ENCODE data around the gene ARRDC2. TPM values are rescaled to one million over a fixed set of nuclear protein-coding genes. Genes with fewer than 3 reads are reported as not detected.
A peak's percentile ranks its signal among the peaks of the same experiment; 100 is the strongest.

ARRDC2 gene
- total RNA-seq: 10 to 100 TPM; 35.3 to 45.2 TPM

- H3K4me1 Mint-ChIP-seq: peaks cover 34% of the 10 kb centered on the region
- peak; percentile 88 for ATAC-seq
Measured at GRCh38 chr19:18007917-18008673, at the start of gene ARRDC2. Gene ARRDC2, plus strand, starts transcription at chr19:18008170. Its CDS starts 141 bp downstream, at chr19:18008311.

GRCh38 chr19:17963936-17964691, 43.9 kb upstream of the ARRDC2 start:
- ATAC-seq (no peak), DNase-seq (no peak)
- H3K4me1 Mint-ChIP-seq: peaks cover 2% of the 10 kb centered on the region
- no peaks in the 10 kb centered on the region for H3K36me3 Mint-ChIP-seq
- no peak overlapping the region for H3K27ac Mint-ChIP-seq
- peaks cover 46% of the 10 kb centered on the region for H3K27me3 Mint-ChIP-seq
- H3K9me3 Mint-ChIP-seq (ENCODE audit: low read depth): no peaks in the 10 kb centered on the region
- no peak overlapping the region for H3K4me3 Mint-ChIP-seq
- CTCF ChIA-PET: no interaction called here

More at GRCh38 chr19:18007917-18008673, at the start of gene ARRDC2:
- Mint-ChIP-seq H3K9me3 (ENCODE audit: low read depth) (no peaks in the 10 kb centered on the region), H3K27ac (peak within 1 kb of the TSS; percentile 83), H3K27me3 (no peaks in the 10 kb centered on the region), H3K36me3 (peaks cover 20% of the 10 kb centered on the region), H3K4me3 (peak within 1 kb of the TSS; percentile 72)
- peak; percentile 90 for DNase-seq
- CTCF ChIA-PET: interaction anchor here (0.6 to 5.2 kb wide), 13 partner anchors 12 to 160 kb away, joined by 3 to 118 read pairs (median 5); partner anchors contain the start of genes IL12RB1 and MAST3

GRCh38 chr19:17965370-17966128, 42.4 kb upstream of the ARRDC2 start:
- CTCF ChIA-PET: interaction anchor here (0.9 to 6.9 kb wide), 2 partner anchors 30 to 43 kb away, joined by 3 to 34 read pairs; partner anchors contain the start of gene ARRDC2
- ATAC-seq (no peak), DNase-seq (no peak)
- peaks cover 46% of the 10 kb centered on the region for H3K27me3 Mint-ChIP-seq
- H3K4me1 Mint-ChIP-seq: peaks cover 2% of the 10 kb centered on the region
- no peak overlapping the region for H3K27ac Mint-ChIP-seq
- no peaks in the 10 kb centered on the region for H3K36me3 Mint-ChIP-seq
- H3K9me3 Mint-ChIP-seq (ENCODE audit: low read depth): no peaks in the 10 kb centered on the region
- H3K4me3 Mint-ChIP-seq: no peak overlapping the region

- Mint-ChIP-seq H3K4me3 (no peak overlapping the region), H3K27ac (no peak overlapping the region), H3K36me3 (no peaks in the 10 kb centered on the region), H3K4me1 (peaks cover 2% of the 10 kb centered on the region), H3K9me3 (ENCODE audit: low read depth) (no peaks in the 10 kb centered on the region), H3K27me3 (peaks cover 46% of the 10 kb centered on the region)
- no peak for ATAC-seq
- no peak for DNase-seq
- CTCF ChIA-PET: interaction anchor here (0.9 to 6.9 kb wide), 2 partner anchors 30 to 42 kb away, joined by 3 to 34 read pairs; partner anchors contain the start of gene ARRDC2
Measured at GRCh38 chr19:17966129-17966483, 41.9 kb upstream of the ARRDC2 start.

- Mint-ChIP-seq H3K4me3 (no peak within 1 kb of the TSS), H3K36me3 (no peaks in the 10 kb centered on the region), H3K27me3 (peaks cover 46% of the 10 kb centered on the region), H3K27ac (no peak within 1 kb of the TSS), H3K4me1 (peaks cover 2% of the 10 kb centered on the region), H3K9me3 (ENCODE audit: low read depth) (no peaks in the 10 kb centered on the region)
- DNase-seq (no peak), ATAC-seq (peak; percentile 12)
- CTCF ChIA-PET: interaction anchor here (6.9 kb wide), 1 partner anchor 29 kb away, joined by 34 read pairs; no protein-coding TSS in a partner anchor
Measured at GRCh38 chr19:17966550-17967256, 41.3 kb upstream of the ARRDC2 start, which contains the start of gene KCNN1. Gene KCNN1, plus strand, starts transcription at chr19:17967107. Its CDS starts 6,782 bp downstream, at chr19:17973889.

- CTCF ChIA-PET: interaction anchor here (1.6 to 6.9 kb wide), 2 partner anchors 28 to 29 kb away, joined by 3 to 34 read pairs; no protein-coding TSS in a partner anchor
- Mint-ChIP-seq H3K4me1 (peaks cover 2% of the 10 kb centered on the region), H3K36me3 (no peaks in the 10 kb centered on the region), H3K27ac (no peak overlapping the region), H3K9me3 (ENCODE audit: low read depth) (no peaks in the 10 kb centered on the region), H3K27me3 (peaks cover 42% of the 10 kb centered on the region), H3K4me3 (no peak overlapping the region)
- DNase-seq (no peak), ATAC-seq (no peak)
Measured at GRCh38 chr19:17967257-17968051, 40.5 kb upstream of the ARRDC2 start.

GRCh38 chr19:17968362-17968761, 39.6 kb upstream of the ARRDC2 start:
- Mint-ChIP-seq H3K27me3 (peaks cover 41% of the 10 kb centered on the region), H3K4me3 (no peak overlapping the region), H3K36me3 (no peaks in the 10 kb centered on the region), H3K9me3 (ENCODE audit: low read depth) (no peaks in the 10 kb centered on the region), H3K4me1 (peaks cover 2% of the 10 kb centered on the region), H3K27ac (no peak overlapping the region)
- CTCF ChIA-PET: interaction anchor here (1.2 to 6.9 kb wide), 3 partner anchors 27 to 182 kb away, joined by 3 to 34 read pairs (median 4); no protein-coding TSS in a partner anchor
- no peak for ATAC-seq
- no peak for DNase-seq

- no peak overlapping the region for H3K27ac Mint-ChIP-seq
- CTCF ChIA-PET: interaction anchor here (0.5 to 6.9 kb wide), 4 partner anchors 26 to 182 kb away, joined by 3 to 34 read pairs (median 4); no protein-coding TSS in a partner anchor
- no peak for DNase-seq
- H3K9me3 Mint-ChIP-seq (ENCODE audit: low read depth): no peaks in the 10 kb centered on the region
- no peak for ATAC-seq
- no peaks in the 10 kb centered on the region for H3K36me3 Mint-ChIP-seq
- H3K27me3 Mint-ChIP-seq: peaks cover 34% of the 10 kb centered on the region
- no peak overlapping the region for H3K4me3 Mint-ChIP-seq
- peaks cover 2% of the 10 kb centered on the region for H3K4me1 Mint-ChIP-seq
Measured at GRCh38 chr19:17969096-17969792, 38.7 kb upstream of the ARRDC2 start.

- DNase-seq (no peak), ATAC-seq (no peak)
- H3K4me1 Mint-ChIP-seq: peaks cover 2% of the 10 kb centered on the region
- H3K27me3 Mint-ChIP-seq: peaks cover 8% of the 10 kb centered on the region
- CTCF ChIA-PET: no interaction called here
- H3K9me3 Mint-ChIP-seq (ENCODE audit: low read depth): no peaks in the 10 kb centered on the region
- H3K4me3 Mint-ChIP-seq: no peak overlapping the region
- no peak overlapping the region for H3K27ac Mint-ChIP-seq
- H3K36me3 Mint-ChIP-seq: no peaks in the 10 kb centered on the region
Measured at GRCh38 chr19:17972230-17972629, 35.7 kb upstream of the ARRDC2 start.

- no peaks in the 10 kb centered on the region for H3K4me1 Mint-ChIP-seq
- H3K9me3 Mint-ChIP-seq (ENCODE audit: low read depth): no peaks in the 10 kb centered on the region
- H3K4me3 Mint-ChIP-seq: no peak overlapping the region
- peaks cover 4% of the 10 kb centered on the region for H3K27me3 Mint-ChIP-seq
- ATAC-seq (no peak), DNase-seq (no peak)
- CTCF ChIA-PET: no interaction called here
- no peak overlapping the region for H3K27ac Mint-ChIP-seq
- no peaks in the 10 kb centered on the region for H3K36me3 Mint-ChIP-seq
Measured at GRCh38 chr19:17973759-17974158, 34.2 kb upstream of the ARRDC2 start.

GRCh38 chr19:17974551-17974950, 33.4 kb upstream of the ARRDC2 start:
- Mint-ChIP-seq H3K9me3 (ENCODE audit: low read depth) (no peaks in the 10 kb centered on the region), H3K36me3 (no peaks in the 10 kb centered on the region), H3K27ac (no peak overlapping the region), H3K27me3 (peaks cover 8% of the 10 kb centered on the region), H3K4me3 (no peak overlapping the region), H3K4me1 (peaks cover 1% of the 10 kb centered on the region)
- ATAC-seq (peak; percentile 33), DNase-seq (no peak)
- CTCF ChIA-PET: no interaction called here

All from activated CD8-positive, alpha-beta memory T cell treated with anti-CD3 and anti-CD28 coated beads, Interleukin-2, amount 10 ng/mL, durations not matched to agents 7 days and 5 days (primary cell).